PC-9 (cell line): ENCODE results near the gene MKKS.

ENCODE experiments used
- EZH2 ChIP-seq: fragments of 200-600 bp; sonication (generic); IDR thresholded peaks from 2 replicates; pipeline ENCODE4 v1.8.0; 2017; ENCODE audit warnings: antibody characterized with exemption, low read depth
- TF ChIP-seq, protein P1 (sequence below): fragments of 200-600 bp; sonication (generic); conservative IDR thresholded peaks from 2 replicates; pipeline ENCODE4 v1.6.1; 2017; ENCODE audit warnings: mixed run types, antibody characterized with exemption, mild to moderate bottlenecking, moderate library complexity

DNA sequence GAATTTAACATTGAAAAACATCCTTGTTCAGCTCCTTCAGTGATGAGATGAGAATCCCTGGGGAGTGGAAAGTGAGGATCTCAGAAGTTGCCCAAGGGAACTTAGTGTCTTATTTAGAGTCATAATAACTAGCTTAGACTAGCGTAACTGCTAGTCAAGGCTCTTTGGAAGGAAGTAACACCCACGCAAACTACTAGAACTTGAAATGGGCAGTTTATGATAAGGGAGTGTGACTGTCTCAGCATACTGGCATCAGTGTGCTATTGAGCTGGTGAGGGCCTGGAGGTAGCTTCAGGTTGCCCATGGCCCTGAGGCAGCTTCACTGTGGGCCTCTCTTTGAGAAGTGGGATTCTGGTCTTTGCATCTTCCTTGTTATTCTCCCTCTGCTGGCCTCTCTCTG is 41.2 kb upstream of the MKKS start:
- TF ChIP-seq, protein P1, sequence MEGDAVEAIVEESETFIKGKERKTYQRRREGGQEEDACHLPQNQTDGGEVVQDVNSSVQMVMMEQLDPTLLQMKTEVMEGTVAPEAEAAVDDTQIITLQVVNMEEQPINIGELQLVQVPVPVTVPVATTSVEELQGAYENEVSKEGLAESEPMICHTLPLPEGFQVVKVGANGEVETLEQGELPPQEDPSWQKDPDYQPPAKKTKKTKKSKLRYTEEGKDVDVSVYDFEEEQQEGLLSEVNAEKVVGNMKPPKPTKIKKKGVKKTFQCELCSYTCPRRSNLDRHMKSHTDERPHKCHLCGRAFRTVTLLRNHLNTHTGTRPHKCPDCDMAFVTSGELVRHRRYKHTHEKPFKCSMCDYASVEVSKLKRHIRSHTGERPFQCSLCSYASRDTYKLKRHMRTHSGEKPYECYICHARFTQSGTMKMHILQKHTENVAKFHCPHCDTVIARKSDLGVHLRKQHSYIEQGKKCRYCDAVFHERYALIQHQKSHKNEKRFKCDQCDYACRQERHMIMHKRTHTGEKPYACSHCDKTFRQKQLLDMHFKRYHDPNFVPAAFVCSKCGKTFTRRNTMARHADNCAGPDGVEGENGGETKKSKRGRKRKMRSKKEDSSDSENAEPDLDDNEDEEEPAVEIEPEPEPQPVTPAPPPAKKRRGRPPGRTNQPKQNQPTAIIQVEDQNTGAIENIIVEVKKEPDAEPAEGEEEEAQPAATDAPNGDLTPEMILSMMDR, result no peak
- TF ChIP-seq EZH2, result no peak
